Fibroblast of lung (primary cell): ENCODE data around the gene GPR137. TPM values are rescaled to one million over a fixed set of nuclear protein-coding genes. Genes with fewer than 3 reads are reported as not detected.

Source experiments
- DNase-seq, 2 donors: peaks; one replicate each; pipeline versions ENCODE4 v3.0.0 to v3.0.0-alpha.2; 2010; ENCODE audit warnings: low read depth in 2 of 2
- H2AFZ ChIP-seq: 2 replicates; pipeline ENCODE4 v1.5.1; 2012; ENCODE audit warnings: low read length, control low read depth, inconsistent platforms
- H3K27ac ChIP-seq: 2 replicates; pipeline ENCODE4 v1.5.1; 2011; ENCODE audit warnings: low read length, control low read depth; ENCODE audit not compliant: insufficient read depth
- H3K27me3 ChIP-seq: 2 replicates; pipeline ENCODE4 v1.5.1; 2011; ENCODE audit warnings: mild to moderate bottlenecking, low read length; ENCODE audit not compliant: control insufficient read depth, insufficient read depth
- H3K36me3 ChIP-seq: 2 replicates; pipeline ENCODE4 v1.5.1; 2011; ENCODE audit warnings: low read length; ENCODE audit not compliant: control insufficient read depth, insufficient read depth
- H3K4me1 ChIP-seq: 2 replicates; pipeline ENCODE4 v1.5.1; 2011; ENCODE audit warnings: low read length; ENCODE audit not compliant: control insufficient read depth, insufficient read depth; ENCODE audit errors: extremely low read depth
- H3K4me2 ChIP-seq: 2 replicates; pipeline ENCODE4 v1.5.1; 2011; ENCODE audit warnings: low read length, control low read depth; ENCODE audit not compliant: insufficient read depth; ENCODE audit errors: extremely low read depth
- H3K4me3 ChIP-seq, 4 experiments: fragments of 200-600 bp in 1 of 4; sonication (generic) in 1 of 4; replicated peaks in 1 of 4; 2 replicates each; pipeline ENCODE4 v1.5.1; 2011 to 2016; ENCODE audit warnings: low read length in 4 of 4, low read depth in 3 of 4, mild to moderate bottlenecking in 3 of 4, control low read depth in 2 of 4, inconsistent platforms in 1 of 4, mixed read lengths in 1 of 4; ENCODE audit not compliant: insufficient read depth in 1 of 4; ENCODE audit errors: control extremely low read depth in 1 of 4
- H3K79me2 ChIP-seq: 2 replicates; pipeline ENCODE4 v1.5.1; 2012; ENCODE audit warnings: mild to moderate bottlenecking, low read length, inconsistent platforms; ENCODE audit not compliant: control insufficient read depth, insufficient read depth
- H3K9ac ChIP-seq: 2 replicates; pipeline ENCODE4 v1.5.1; 2011; ENCODE audit warnings: mild to moderate bottlenecking, low read length, control low read depth; ENCODE audit not compliant: insufficient read depth
- H3K9me3 ChIP-seq: 2 replicates; pipeline ENCODE4 v1.5.1; 2012; ENCODE audit warnings: low read depth, low read length; ENCODE audit not compliant: control insufficient read depth, insufficient read depth
- H4K20me1 ChIP-seq: 2 replicates; pipeline ENCODE4 v1.5.1; 2011; ENCODE audit warnings: low read length; ENCODE audit not compliant: control insufficient read depth, insufficient read depth; ENCODE audit errors: extremely low read depth
- CTCF ChIP-seq, 2 donors: IDR thresholded peaks in 1 of 2; conservative IDR thresholded peaks in 1 of 2; 1 replicate in 1 of 2; 2 replicates in 1 of 2; pipeline ENCODE4 v1.5.1; 2011 to 2012; ENCODE audit warnings: low read length in 2 of 2, control low read depth in 1 of 2, inconsistent platforms in 1 of 2, low read depth in 1 of 2, mild to moderate bottlenecking in 1 of 2
- EZH2 ChIP-seq: IDR thresholded peaks from 2 replicates; pipeline ENCODE4 v1.5.1; 2012; ENCODE audit warnings: low read length, control low read depth, mild to moderate bottlenecking; ENCODE audit errors: missing control alignments
- polyA plus RNA-seq, 2 donors: library from polyadenylated mRNA; depleted of rRNA in 1 of 2; stranded (reverse) in 1 of 2; unstranded in 1 of 2; fragments of >200 nt; gene quantifications; 2 replicates each; pipeline ENCODE4 v1.2.1, GENCODE V29; 2011 to 2012; ENCODE audit warnings: missing spikeins in 1 of 2
- total RNA-seq: library from RNA; depleted of rRNA; stranded (reverse); fragments of >200 nt; gene quantifications from 2 replicates; pipeline ENCODE4 v1.2.1, GENCODE V29; 2014

The GPR137 gene
- total and polyA plus RNA-seq, 2 donors (not counting 1 experiment from before 2014, with no cell fraction given) = 10.7 to 10.9 TPM

GRCh38 chr11:64296236-64296635 is 10.6 kb downstream of the GPR137 start:
- peaks cover 4% of the 10 kb centered on the region for H3K4me1 ChIP-seq
- no peak overlapping the region for H2AFZ ChIP-seq
- H3K9me3 ChIP-seq = no peaks in the 10 kb centered on the region
- no peak overlapping the region for H3K4me2 ChIP-seq
- no peaks in the 10 kb centered on the region for H3K36me3 ChIP-seq
- no peaks in the 10 kb centered on the region for H3K79me2 ChIP-seq
- no peak overlapping the region for H3K9ac ChIP-seq
- no peaks in the 10 kb centered on the region for H4K20me1 ChIP-seq
- TF ChIP-seq EZH2 (peak; percentile 18), CTCF (conservative IDR thresholded peaks at IDR 0.05 in 1 of 2, IDR thresholded peaks at IDR 0.05 in 1 of 2; ENCODE audit: low read depth in 1 of 2, low read length in 2 of 2) (no peak)
- no peak overlapping the region for H3K27ac ChIP-seq
- no peak for DNase-seq
- no peak overlapping the region for H3K4me3 ChIP-seq
- peaks cover 70% of the 10 kb centered on the region for H3K27me3 ChIP-seq

- H3K27me3 ChIP-seq = peaks cover 65% of the 10 kb centered on the region
- TF ChIP-seq EZH2 (no peak), CTCF (conservative IDR thresholded peaks at IDR 0.05 in 1 of 2, IDR thresholded peaks at IDR 0.05 in 1 of 2; ENCODE audit: low read depth in 1 of 2, low read length in 2 of 2) (no peak)
- no peaks in the 10 kb centered on the region for H4K20me1 ChIP-seq
Measured at GRCh38 chr11:64296830-64297698, 11.4 kb downstream of the GPR137 start.

GRCh38 chr11:64297699-64298358 is 12.2 kb downstream of the GPR137 start:
- H3K27ac ChIP-seq = no peak overlapping the region
- no peak overlapping the region for H3K4me3 ChIP-seq
- no peak overlapping the region for H3K4me2 ChIP-seq
- no peaks in the 10 kb centered on the region for H3K79me2 ChIP-seq
- H3K27me3 ChIP-seq = peaks cover 57% of the 10 kb centered on the region
- no peak overlapping the region for H3K9ac ChIP-seq
- H3K4me1 ChIP-seq = peaks cover 4% of the 10 kb centered on the region
- H2AFZ ChIP-seq = no peak overlapping the region
- no peaks in the 10 kb centered on the region for H4K20me1 ChIP-seq
- no peaks in the 10 kb centered on the region for H3K36me3 ChIP-seq
- H3K9me3 ChIP-seq = no peaks in the 10 kb centered on the region
- TF ChIP-seq EZH2 (no peak), CTCF (conservative IDR thresholded peaks at IDR 0.05 in 1 of 2, IDR thresholded peaks at IDR 0.05 in 1 of 2; ENCODE audit: low read depth in 1 of 2, low read length in 2 of 2) (no peak)
- no peak for DNase-seq

More at GRCh38 chr11:64296830-64297698, 11.4 kb downstream of the GPR137 start:
- no peaks in the 10 kb centered on the region for H3K79me2 ChIP-seq
- H3K4me1 ChIP-seq = peaks cover 4% of the 10 kb centered on the region
- H3K36me3 ChIP-seq = no peaks in the 10 kb centered on the region
- no peak overlapping the region for H3K4me2 ChIP-seq
- no peak overlapping the region for H3K27ac ChIP-seq
- H3K4me3 ChIP-seq = no peak overlapping the region
- no peaks in the 10 kb centered on the region for H3K9me3 ChIP-seq
- no peak overlapping the region for H2AFZ ChIP-seq
- DNase-seq = no peak
- no peak overlapping the region for H3K9ac ChIP-seq
